LNCAP (cell line): ENCODE data around the gene CKS1B.

Source experiments
- TF ChIP-seq, protein P1 (sequence below): fragments of 450-650 bp; IDR thresholded peaks from 2 replicates; pipeline ENCODE4 v1.5.1; 2017; ENCODE audit warnings: mild to moderate bottlenecking

Gene CKS1B

DNA sequence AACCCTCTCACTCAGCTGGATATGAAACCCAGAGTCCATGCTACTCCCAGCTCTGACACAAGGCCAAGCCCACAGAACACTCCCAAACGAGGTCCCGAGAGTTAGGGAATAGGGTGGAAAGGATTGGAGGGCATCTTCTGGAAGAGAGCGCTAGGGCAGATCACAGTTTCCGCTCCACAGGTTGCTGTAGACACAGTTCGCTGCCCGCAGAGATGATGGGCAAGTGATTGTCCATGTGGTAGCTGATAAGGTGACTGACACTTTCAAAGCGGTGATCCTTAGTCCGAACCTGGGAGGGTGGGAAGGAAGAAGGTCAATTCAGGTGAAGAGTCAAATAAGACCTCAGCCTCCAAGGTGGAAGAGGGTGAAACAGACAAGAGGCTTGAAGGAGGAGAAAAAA lies 10.8 kb upstream of the CKS1B start:
- TF ChIP-seq, protein P1, sequence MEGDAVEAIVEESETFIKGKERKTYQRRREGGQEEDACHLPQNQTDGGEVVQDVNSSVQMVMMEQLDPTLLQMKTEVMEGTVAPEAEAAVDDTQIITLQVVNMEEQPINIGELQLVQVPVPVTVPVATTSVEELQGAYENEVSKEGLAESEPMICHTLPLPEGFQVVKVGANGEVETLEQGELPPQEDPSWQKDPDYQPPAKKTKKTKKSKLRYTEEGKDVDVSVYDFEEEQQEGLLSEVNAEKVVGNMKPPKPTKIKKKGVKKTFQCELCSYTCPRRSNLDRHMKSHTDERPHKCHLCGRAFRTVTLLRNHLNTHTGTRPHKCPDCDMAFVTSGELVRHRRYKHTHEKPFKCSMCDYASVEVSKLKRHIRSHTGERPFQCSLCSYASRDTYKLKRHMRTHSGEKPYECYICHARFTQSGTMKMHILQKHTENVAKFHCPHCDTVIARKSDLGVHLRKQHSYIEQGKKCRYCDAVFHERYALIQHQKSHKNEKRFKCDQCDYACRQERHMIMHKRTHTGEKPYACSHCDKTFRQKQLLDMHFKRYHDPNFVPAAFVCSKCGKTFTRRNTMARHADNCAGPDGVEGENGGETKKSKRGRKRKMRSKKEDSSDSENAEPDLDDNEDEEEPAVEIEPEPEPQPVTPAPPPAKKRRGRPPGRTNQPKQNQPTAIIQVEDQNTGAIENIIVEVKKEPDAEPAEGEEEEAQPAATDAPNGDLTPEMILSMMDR: no peak

DNA sequence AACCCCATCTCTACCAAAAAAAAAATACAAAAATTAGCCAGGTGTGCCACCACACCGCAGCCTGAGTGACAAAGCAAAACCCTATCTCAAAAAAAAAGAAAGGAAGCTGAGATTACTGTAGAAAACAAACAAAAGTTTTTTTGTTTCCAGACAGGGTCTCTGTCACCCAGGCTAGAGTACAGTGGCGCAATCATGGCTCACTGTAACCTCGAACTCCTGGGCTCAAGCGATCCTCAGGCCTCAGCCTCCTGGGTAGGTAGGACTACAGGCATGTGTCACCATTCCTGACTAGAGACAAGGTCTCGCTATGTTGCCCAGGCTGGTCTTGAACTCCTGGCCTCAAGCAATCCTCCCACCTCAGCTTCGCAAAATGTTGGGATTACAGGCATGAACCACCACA lies 10.1 kb upstream of the CKS1B start:
- TF ChIP-seq, protein P1: no peak

DNA sequence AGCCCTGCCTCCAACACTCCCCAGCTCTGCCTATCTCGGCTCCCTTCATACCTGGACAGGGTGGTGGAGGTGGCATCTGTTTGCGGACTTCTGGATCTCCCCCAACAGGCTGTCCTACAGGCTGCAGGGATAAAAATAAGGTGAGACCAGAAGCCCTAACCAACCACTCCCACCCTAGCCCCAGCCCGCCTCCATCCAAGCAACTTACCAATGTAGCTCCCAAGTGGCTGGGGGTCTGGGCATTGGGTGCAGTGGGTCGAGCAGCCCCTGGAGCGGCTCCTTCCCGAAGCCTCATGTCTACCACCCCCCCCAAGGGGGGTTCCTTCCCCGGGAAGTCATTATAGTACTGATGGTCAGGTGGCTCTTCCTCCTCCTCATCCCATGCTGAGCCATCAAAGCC lies 8.4 kb upstream of the CKS1B start:
- TF ChIP-seq, protein P1: no peak

DNA sequence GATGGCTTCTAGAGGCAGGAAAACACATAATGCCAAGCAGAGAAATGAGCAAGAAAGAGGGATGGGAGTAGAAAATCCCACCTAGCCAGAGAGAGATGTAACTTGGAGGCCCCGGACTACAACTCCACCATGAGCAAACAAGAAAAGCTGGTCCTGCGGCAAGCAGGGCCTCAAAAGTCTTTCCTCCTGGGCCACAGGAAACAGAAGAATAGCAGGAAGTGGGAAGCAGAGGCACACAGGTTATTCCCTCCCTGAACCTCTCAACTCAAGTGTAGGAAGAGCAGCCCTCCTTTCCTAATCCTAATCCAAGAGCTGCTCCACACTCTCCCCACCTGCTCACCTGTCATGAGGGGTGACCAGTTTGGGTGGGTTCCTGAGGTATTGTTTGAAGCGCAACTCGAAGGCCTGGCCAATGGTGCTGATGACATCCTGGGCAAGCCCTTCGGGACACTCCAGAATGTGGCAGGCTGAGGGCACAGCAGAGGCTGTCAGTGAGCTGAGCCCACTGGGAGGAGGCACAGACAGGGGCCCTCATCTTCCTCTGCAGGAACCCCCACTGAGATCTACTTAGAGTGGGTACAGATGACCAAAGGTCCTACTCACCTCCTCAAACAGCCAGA lies 7.0 kb upstream of the CKS1B start:
- TF ChIP-seq, protein P1: no peak

DNA sequence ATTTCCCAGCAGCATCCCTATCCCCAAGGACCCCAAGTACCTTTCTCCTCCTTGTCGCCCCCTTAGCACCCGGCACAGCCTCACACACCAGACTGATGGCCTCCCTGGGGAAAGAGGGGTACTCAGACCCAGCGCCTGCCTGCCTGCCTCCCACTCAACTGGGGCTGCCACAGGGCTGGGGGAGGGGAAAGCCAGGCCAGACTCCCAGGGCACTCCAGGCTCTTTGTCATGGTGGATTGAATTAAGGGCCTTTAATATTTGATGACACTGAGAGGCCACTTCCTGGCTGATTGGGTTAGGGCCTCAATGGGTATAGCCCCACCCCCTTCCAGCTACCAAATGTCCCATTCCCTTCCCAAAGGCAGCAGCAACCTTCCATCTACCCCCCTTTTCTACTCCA lies 5.8 kb upstream of the CKS1B start:
- TF ChIP-seq, protein P1: no peak

DNA sequence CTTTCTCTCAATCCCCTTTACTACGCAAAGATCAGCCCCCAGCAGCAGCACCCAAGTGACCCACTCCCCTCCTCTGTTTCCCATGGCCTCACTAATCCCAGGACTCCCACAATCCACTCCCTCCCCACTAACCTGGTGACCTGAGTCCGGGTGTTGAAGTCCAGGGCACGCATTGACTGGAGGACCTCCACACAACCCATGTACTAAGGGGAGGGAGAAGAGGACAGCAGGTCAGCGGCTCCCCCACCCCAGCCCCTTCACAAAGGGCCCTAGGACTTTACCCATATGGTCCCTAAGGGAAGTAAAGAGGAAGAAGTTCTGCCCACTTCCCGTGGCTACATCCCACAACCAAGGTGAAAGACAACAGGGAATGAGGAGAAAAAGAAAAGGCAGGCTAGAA lies 5.2 kb upstream of the CKS1B start:
- TF ChIP-seq, protein P1: no peak

DNA sequence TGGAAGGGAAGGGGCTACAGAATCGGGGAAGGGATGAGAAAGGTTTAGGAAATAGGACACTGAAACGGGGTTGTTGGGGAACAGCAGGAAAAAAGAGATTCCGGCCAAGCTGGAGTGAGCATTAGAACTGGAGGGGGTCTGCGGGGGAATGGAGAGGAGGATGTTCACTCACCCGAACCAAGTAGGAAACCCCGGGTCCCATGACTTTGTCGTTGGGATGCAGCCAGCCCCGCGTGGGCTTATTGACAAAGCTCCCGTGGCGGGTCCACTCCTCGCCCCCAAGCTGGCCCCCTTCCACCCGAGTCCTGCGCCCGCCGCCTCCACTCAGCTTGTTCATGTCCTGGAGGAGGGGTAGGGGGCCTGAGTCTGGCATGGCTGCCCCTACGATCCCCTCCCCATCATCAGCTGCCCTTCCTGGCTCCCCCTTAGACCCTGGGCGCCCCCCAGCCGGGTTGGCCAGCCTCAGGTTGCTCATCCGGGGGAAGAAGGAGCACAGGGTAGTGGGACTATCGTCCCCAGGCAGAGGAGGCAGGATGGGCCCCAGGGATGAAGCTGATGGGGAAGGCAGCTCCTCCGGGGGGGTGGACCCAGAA lies 4.5 kb upstream of the CKS1B start:
- TF ChIP-seq, protein P1: no peak
